Measurements from ENCODE around the gene TH. TPM values are rescaled to one million over a fixed set of nuclear protein-coding genes. Genes with fewer than 3 reads are reported as not detected.

TH gene
- total and polyA plus RNA-seq, 9 of the 15 experiments (the other 6 are each of a cell fraction or from before 2014, with no cell fraction given): not detected

- TF ChIP-seq ZNF436 (CRISPR knock-in tag; IDR thresholded peaks at IDR 0.05) (no peak), MBD2 (IDR thresholded peaks at IDR 0.05; ENCODE audit: borderline replicate concordance, low read depth) (no peak), ATF7 (IDR thresholded peaks at IDR 0.05) (no peak), SIX5 (IDR thresholded peaks at IDR 0.05; ENCODE audit: borderline replicate concordance in 1 of 2, insufficient read depth in 1 of 2, low read depth in 1 of 2, low read length in 2 of 2) (no peak), MGA (IDR thresholded peaks at IDR 0.05) (no peak), ZNF12 (CRISPR knock-in tag; IDR thresholded peaks at IDR 0.05) (no peak), KDM1A (IDR thresholded peaks at IDR 0.05) (0 out of 4 replicates have a peak, but pooled peaks of 1 of the 2 experiments have one; percentile 33), OTX1 (CRISPR knock-in tag; IDR thresholded peaks at IDR 0.05) (0 out of 2 replicates have a peak, but pooled peaks have one; percentile 29), GTF2B (IDR thresholded peaks at IDR 0.05; ENCODE audit: extremely low read depth, insufficient read length) (no peak), ZNF184 (CRISPR knock-in tag; IDR thresholded peaks at IDR 0.05) (no peak), ZNF253 (CRISPR knock-in tag; conservative IDR thresholded peaks at IDR 0.05) (no peak), DPF2 (IDR thresholded peaks at IDR 0.05) (no peak), SMC3 (conservative IDR thresholded peaks at IDR 0.05; ENCODE audit: insufficient read depth, low read depth, low read length) (peak; percentile 96)
These were observed 25.6 kb upstream of the TH start (continued) for GRCh38 chr11:2196970-2197770.

Data from K562 (cell line).